SK-N-SH (cell line): ENCODE measurements around the gene NUAK1. TPM values are rescaled to one million over a fixed set of nuclear protein-coding genes. Genes with fewer than 3 reads are reported as not detected.

ENCODE experiments used
- CTCF ChIA-PET: fragments of 300-600, 350-600 bp; formaldehyde crosslinking; extraction: SDS; loops from one replicate; lab custom pipeline; 2021; lab: Yijun Ruan, JAX
- POLR2A ChIA-PET: fragments of 350-600 bp; sonication (Branson Sonifier 250); formaldehyde crosslinking; extraction: SDS; loops from one replicate; lab custom pipeline; 2020; ENCODE audit warnings: antibody characterized with exemption, inconsistent platforms; lab: Yijun Ruan, JAX
- DNase-seq: peaks from one replicate; pipeline ENCODE4 v3.0.0; 2012
- H2AFZ ChIP-seq: fragments of 200-600 bp; sonication (generic); 2 replicates; pipeline ENCODE4 v1.8.1; 2016; ENCODE audit warnings: antibody characterized with exemption, mild to moderate bottlenecking, low read depth
- H3F3A ChIP-seq: fragments of 200-600 bp; sonication (generic); replicated peaks from 2 replicates; pipeline ENCODE3; 2016; ENCODE audit warnings: antibody characterized with exemption, mild to moderate bottlenecking; ENCODE audit not compliant: insufficient read depth
- H3K27ac ChIP-seq, 2 experiments: fragments of 200-500 bp in 1 of 2; fragments of 200-600 bp in 1 of 2; sonication (Bioruptor generic) in 1 of 2; sonication (generic), shearing (Covaris generic) in 1 of 2; 2 replicates each; pipeline versions ENCODE4 v1.5.1 to v1.6.1; 2014 to 2016; ENCODE audit warnings: low read depth in 2 of 2, inconsistent platforms in 1 of 2, low read length in 1 of 2, mild to moderate bottlenecking in 1 of 2, mixed read lengths in 1 of 2
- H3K27me3 ChIP-seq: fragments of 200-600 bp; sonication (generic), shearing (Covaris generic); 2 replicates; pipeline ENCODE4 v1.6.1; 2016; ENCODE audit warnings: mixed run types; ENCODE audit not compliant: insufficient read depth
- H3K36me3 ChIP-seq, 2 experiments: fragments of 200-500 bp in 1 of 2; fragments of 200-600 bp in 1 of 2; sonication (Bioruptor generic) in 1 of 2; sonication (generic) in 1 of 2; replicated peaks in 1 of 2; 2 replicates each; pipeline versions ENCODE3 to v1.5.1; 2014 to 2016; ENCODE audit warnings: low read length in 1 of 2, mild to moderate bottlenecking in 1 of 2; ENCODE audit not compliant: insufficient read depth in 2 of 2, control insufficient read depth in 1 of 2
- H3K4me1 ChIP-seq, 2 experiments: fragments of 200-500 bp in 1 of 2; fragments of 200-600 bp in 1 of 2; sonication (Bioruptor generic) in 1 of 2; sonication (generic), shearing (Covaris generic) in 1 of 2; 2 replicates each; pipeline versions ENCODE4 v1.5.1 to v1.6.1; 2014 to 2016; ENCODE audit warnings: low read depth in 1 of 2, low read length in 1 of 2, mixed run types in 1 of 2; ENCODE audit not compliant: insufficient read depth in 2 of 2, control insufficient read depth in 1 of 2
- H3K4me2 ChIP-seq: fragments of 200-600 bp; sonication (generic), shearing (Covaris generic); 2 replicates; pipeline ENCODE4 v1.6.1; 2017; ENCODE audit warnings: mixed run types
- H3K4me3 ChIP-seq, 2 experiments: fragments of 200-500 bp in 1 of 2; fragments of 200-600 bp in 1 of 2; sonication (Bioruptor generic) in 1 of 2; sonication (generic), shearing (Covaris generic) in 1 of 2; 2 replicates each; pipeline versions ENCODE4 v1.5.1 to v1.8.1; 2014 to 2016; ENCODE audit warnings: low read depth in 2 of 2, inconsistent platforms in 1 of 2, low read length in 1 of 2, mild to moderate bottlenecking in 1 of 2, mixed read lengths in 1 of 2, moderate library complexity in 1 of 2
- H3K79me2 ChIP-seq: fragments of 200-600 bp; sonication (generic); 2 replicates; pipeline ENCODE4 v1.8.1; 2017; ENCODE audit warnings: mild to moderate bottlenecking; ENCODE audit not compliant: insufficient read depth
- H3K9ac ChIP-seq: fragments of 200-600 bp; sonication (generic); 2 replicates; pipeline ENCODE4 v1.6.1; 2017; ENCODE audit warnings: mixed run types
- H3K9me2 ChIP-seq: fragments of 200-600 bp; sonication (generic); 2 replicates; pipeline ENCODE4 v1.6.1; 2017; ENCODE audit warnings: mixed run types
- H3K9me3 ChIP-seq: fragments of 200-600 bp; sonication (generic); 2 replicates; pipeline ENCODE4 v1.6.1; 2017; ENCODE audit warnings: mixed run types, mild to moderate bottlenecking, moderate library complexity
- H4K20me1 ChIP-seq: fragments of 200-600 bp; sonication (generic); 2 replicates; pipeline ENCODE4 v1.6.1; 2017; ENCODE audit warnings: mild to moderate bottlenecking, mixed run types; ENCODE audit not compliant: insufficient read depth
- FOSL2 ChIP-seq: IDR thresholded peaks from 2 replicates; pipeline ENCODE4 v1.4.0; 2012; ENCODE audit warnings: low read depth, mild to moderate bottlenecking, moderate library complexity, borderline replicate concordance
- FOXM1 ChIP-seq: IDR thresholded peaks from 2 replicates; pipeline ENCODE4 v1.4.0; 2012; ENCODE audit warnings: low read depth, mild to moderate bottlenecking
- GABPA ChIP-seq: IDR thresholded peaks from 2 replicates; pipeline ENCODE4 v1.4.0; 2012; ENCODE audit warnings: low read depth, mild to moderate bottlenecking
- GATA2 ChIP-seq: sonication (generic); formaldehyde crosslinking; IDR thresholded peaks from 2 replicates; pipeline ENCODE4 v1.5.0; 2020; ENCODE audit warnings: mild to moderate bottlenecking, missing genetic modification reagents
- MXI1 ChIP-seq: IDR thresholded peaks from 2 replicates; pipeline ENCODE4 v1.6.1; 2012; ENCODE audit warnings: mild to moderate bottlenecking, low read depth, low read length, improper control_type of control experiment
- NFIC ChIP-seq: IDR thresholded peaks from 2 replicates; pipeline ENCODE4 v1.4.0; 2012; ENCODE audit warnings: borderline replicate concordance
- NRF1 ChIP-seq: IDR thresholded peaks from 2 replicates; pipeline ENCODE4 v1.6.1; 2012; ENCODE audit warnings: low read depth, mild to moderate bottlenecking, low read length
- RAD21 ChIP-seq: IDR thresholded peaks from 2 replicates; pipeline ENCODE4 v1.6.1; 2012; ENCODE audit warnings: mild to moderate bottlenecking, low read length
- RCOR1 ChIP-seq: fragments of 150-350 bp; IDR thresholded peaks from 2 replicates; pipeline ENCODE4 v1.6.1; 2017; ENCODE audit warnings: antibody characterized with exemption, low read length
- RFX5 ChIP-seq: IDR thresholded peaks from 2 replicates; pipeline ENCODE4 v1.6.1; 2012; ENCODE audit warnings: mild to moderate bottlenecking, improper control_type of control experiment, low read length
- RXRA ChIP-seq: IDR thresholded peaks from 2 replicates; pipeline ENCODE4 v1.4.0; 2012; ENCODE audit warnings: low read depth, mild to moderate bottlenecking, borderline replicate concordance
- SMC3 ChIP-seq: IDR thresholded peaks from 2 replicates; pipeline ENCODE4 v1.6.1; 2012; ENCODE audit warnings: low read depth, low read length, improper control_type of control experiment
- TAF1 ChIP-seq: IDR thresholded peaks from 2 replicates; pipeline ENCODE4 v1.6.1; 2012; ENCODE audit warnings: low read depth, mild to moderate bottlenecking, low read length, moderate library complexity, borderline replicate concordance
- TCF12 ChIP-seq: IDR thresholded peaks from 2 replicates; pipeline ENCODE4 v1.4.0; 2012
- TEAD4 ChIP-seq: IDR thresholded peaks from 2 replicates; pipeline ENCODE4 v1.4.0; 2012; ENCODE audit warnings: mild to moderate bottlenecking, borderline replicate concordance; ENCODE audit not compliant: insufficient read depth
- YY1 ChIP-seq: IDR thresholded peaks from 2 replicates; pipeline ENCODE4 v1.4.0; 2012; ENCODE audit warnings: low read depth, mild to moderate bottlenecking
- WGBS: methylation state at CpG from one replicate; pipeline ENCODE4 v1.1.6; 2017; ENCODE audit warnings: low lambda C conversion rate; 5-methylcytosine and 5-hydroxymethylcytosine counted together
- polyA plus RNA-seq, 3 experiments: library from polyadenylated mRNA; depleted of rRNA; stranded (reverse); fragments of >200 nt; gene quantifications; 2 replicates each; pipeline ENCODE4 v1.2.3, GENCODE V29; 2012
- TF ChIP-seq, protein P1 (sequence below): IDR thresholded peaks from 2 replicates; pipeline ENCODE4 v1.4.0; 2012; ENCODE audit warnings: low read depth
- TF ChIP-seq, protein P2 (sequence below): fragments of 150-350 bp; IDR thresholded peaks from 2 replicates; pipeline ENCODE4 v1.6.1; 2017; ENCODE audit warnings: antibody characterized with exemption, low read length, low read depth, borderline replicate concordance
- TF ChIP-seq, protein P3 (sequence below): IDR thresholded peaks from 2 replicates; pipeline ENCODE4 v1.4.0; 2012; ENCODE audit warnings: low read depth, borderline replicate concordance

NUAK1 gene
- polyA plus RNA-seq, 1 of the 3 experiments (the other 2 are of a cell fraction), result 8.1 TPM

DNA sequence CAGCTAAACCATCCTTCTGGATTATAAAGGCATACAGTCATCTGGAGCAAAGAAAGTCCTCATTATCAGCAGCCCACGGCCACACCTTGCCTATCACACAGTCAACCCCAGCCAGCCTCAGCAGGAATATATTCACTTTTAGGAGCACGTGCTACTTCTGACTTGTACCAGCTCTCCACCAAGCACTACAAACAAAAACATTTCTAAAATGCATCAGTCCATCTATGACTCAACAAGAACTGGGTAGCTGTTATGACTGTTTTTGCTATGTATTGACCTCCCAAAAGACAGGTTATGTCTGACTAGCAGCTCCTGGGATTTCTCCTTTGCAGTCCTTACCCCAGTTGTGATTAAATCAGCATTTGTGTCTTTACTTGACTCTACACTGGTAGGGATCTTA, 31.2 kb downstream of the NUAK1 start:
- H3K9ac ChIP-seq, result peak overlapping the region; percentile 1; the same call in 1 of the 2 replicates
- H3K4me2 ChIP-seq, result peak overlapping the region; percentile 52
- CTCF ChIA-PET, result interaction anchor here (0.8 to 3.4 kb wide), 2 partner anchors 24 to 29 kb away, joined by 3 to 17 read pairs; no protein-coding TSS in a partner anchor
- POLR2A ChIA-PET, result interaction anchor here (0.9 kb wide), 1 partner anchor 305 kb away, joined by 3 read pairs; no protein-coding TSS in a partner anchor
- no peaks in the 10 kb centered on the region for H3K9me3 ChIP-seq
- H3F3A ChIP-seq, result peaks cover 20% of the 10 kb centered on the region
- H3K9me2 ChIP-seq, result no peaks in the 10 kb centered on the region
- peaks cover 41% of the 10 kb centered on the region for H4K20me1 ChIP-seq
- peaks cover 4 to 14% of the 10 kb centered on the region in 2 experiments for H3K36me3 ChIP-seq
- no peak for DNase-seq
- H3K4me1 ChIP-seq, result peaks cover 19 to 35% of the 10 kb centered on the region in 2 experiments
- H3K79me2 ChIP-seq, result peaks cover 100% of the 10 kb centered on the region
- 40% methylated on average over 2 of the region's 2 CpGs for WGBS
- H3K27me3 ChIP-seq, result no peaks in the 10 kb centered on the region
- peak overlapping the region; percentile 67 to 73; a peak in 3 of 4 replicates for H3K27ac ChIP-seq
- TF ChIP-seq, protein P1, sequence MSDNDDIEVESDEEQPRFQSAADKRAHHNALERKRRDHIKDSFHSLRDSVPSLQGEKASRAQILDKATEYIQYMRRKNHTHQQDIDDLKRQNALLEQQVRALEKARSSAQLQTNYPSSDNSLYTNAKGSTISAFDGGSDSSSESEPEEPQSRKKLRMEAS, result peak; percentile 47; the same call in 1 of the 2 replicates
- TF ChIP-seq TCF12, result no peak
- no peak for TF ChIP-seq GATA2
- no peak overlapping the region for H3K4me3 ChIP-seq
- H2AFZ ChIP-seq, result no peak overlapping the region

DNA sequence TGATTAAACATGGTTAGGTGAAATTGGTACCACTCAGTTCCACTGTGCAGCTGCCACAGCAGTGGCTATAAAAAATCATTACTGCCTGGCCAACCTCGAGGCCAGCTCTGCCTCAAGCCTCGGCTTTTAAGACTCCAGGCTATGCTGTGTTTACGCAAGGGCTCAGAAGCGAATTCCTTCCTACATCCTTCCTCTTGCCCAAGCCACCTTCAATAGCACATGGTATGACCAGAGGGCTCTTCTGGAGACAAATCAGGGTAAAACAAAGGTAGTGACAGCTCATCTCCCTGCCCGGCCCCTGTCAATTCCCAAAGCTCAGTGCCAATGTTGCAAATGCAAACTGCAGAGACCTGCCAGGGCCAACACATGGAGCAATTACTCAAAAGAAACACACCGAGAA, 31.9 kb downstream of the NUAK1 start:
- Histone ChIP-seq H2AFZ (no peak overlapping the region), H3K79me2 (peaks cover 100% of the 10 kb centered on the region), H3K36me3 (peaks cover 9 to 17% of the 10 kb centered on the region in 2 experiments), H3F3A (peaks cover 20% of the 10 kb centered on the region), H3K4me1 (peaks cover 15 to 30% of the 10 kb centered on the region in 2 experiments), H3K27ac (peak overlapping the region; percentile 67 to 73; a peak in 3 of 4 replicates), H3K9me2 (no peaks in the 10 kb centered on the region), H3K9ac (peak overlapping the region; percentile 0; the same call in 1 of the 2 replicates), H4K20me1 (peaks cover 34% of the 10 kb centered on the region), H3K27me3 (no peaks in the 10 kb centered on the region), H3K9me3 (no peaks in the 10 kb centered on the region), H3K4me3 (no peak overlapping the region), H3K4me2 (peak overlapping the region; percentile 52)
- DNase-seq, result no peak
- ChIA-PET POLR2A (no interaction called here), CTCF (interaction anchor here (0.8 to 3.4 kb wide), 2 partner anchors 24 to 30 kb away, joined by 3 to 17 read pairs; no protein-coding TSS in a partner anchor)
- TF ChIP-seq TEAD4 (no peak), GABPA (no peak), FOSL2 (no peak), TAF1 (no peak), TCF12 (no peak), YY1 (no peak), NRF1 (no peak), RAD21 (no peak), MXI1 (no peak), GATA2 (no peak), FOXM1 (no peak), RCOR1 (no peak), SMC3 (no peak), RXRA (no peak), NFIC (no peak), RFX5 (no peak)
- TF ChIP-seq, protein P2, sequence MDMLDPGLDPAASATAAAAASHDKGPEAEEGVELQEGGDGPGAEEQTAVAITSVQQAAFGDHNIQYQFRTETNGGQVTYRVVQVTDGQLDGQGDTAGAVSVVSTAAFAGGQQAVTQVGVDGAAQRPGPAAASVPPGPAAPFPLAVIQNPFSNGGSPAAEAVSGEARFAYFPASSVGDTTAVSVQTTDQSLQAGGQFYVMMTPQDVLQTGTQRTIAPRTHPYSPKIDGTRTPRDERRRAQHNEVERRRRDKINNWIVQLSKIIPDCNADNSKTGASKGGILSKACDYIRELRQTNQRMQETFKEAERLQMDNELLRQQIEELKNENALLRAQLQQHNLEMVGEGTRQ, result no peak
- TF ChIP-seq, protein P3, sequence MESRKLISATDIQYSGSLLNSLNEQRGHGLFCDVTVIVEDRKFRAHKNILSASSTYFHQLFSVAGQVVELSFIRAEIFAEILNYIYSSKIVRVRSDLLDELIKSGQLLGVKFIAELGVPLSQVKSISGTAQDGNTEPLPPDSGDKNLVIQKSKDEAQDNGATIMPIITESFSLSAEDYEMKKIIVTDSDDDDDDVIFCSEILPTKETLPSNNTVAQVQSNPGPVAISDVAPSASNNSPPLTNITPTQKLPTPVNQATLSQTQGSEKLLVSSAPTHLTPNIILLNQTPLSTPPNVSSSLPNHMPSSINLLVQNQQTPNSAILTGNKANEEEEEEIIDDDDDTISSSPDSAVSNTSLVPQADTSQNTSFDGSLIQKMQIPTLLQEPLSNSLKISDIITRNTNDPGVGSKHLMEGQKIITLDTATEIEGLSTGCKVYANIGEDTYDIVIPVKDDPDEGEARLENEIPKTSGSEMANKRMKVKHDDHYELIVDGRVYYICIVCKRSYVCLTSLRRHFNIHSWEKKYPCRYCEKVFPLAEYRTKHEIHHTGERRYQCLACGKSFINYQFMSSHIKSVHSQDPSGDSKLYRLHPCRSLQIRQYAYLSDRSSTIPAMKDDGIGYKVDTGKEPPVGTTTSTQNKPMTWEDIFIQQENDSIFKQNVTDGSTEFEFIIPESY, result no peak
- 28% methylated on average over 6 of the region's 6 CpGs for WGBS
